MCF 10A (cell line): Measurements from ENCODE around the gene PGP. TPM values are rescaled to one million over a fixed set of nuclear protein-coding genes. Genes with fewer than 3 reads are reported as not detected.

Experiments used
- BruUV-seq: library from RNA; stranded (reverse); fragments of 400-500 nt; replicated peaks from 2 replicates; lab custom pipeline; 2021; lab: Mats Ljungman, UMichigan
- CTCF ChIA-PET: fragments of 300-600 bp; sonication (Branson Sonifier 250); formaldehyde crosslinking; extraction: SDS; loops from one replicate; lab custom pipeline; 2021; ENCODE audit warnings: antibody characterized with exemption, inconsistent platforms; lab: Yijun Ruan, JAX
- POLR2A ChIA-PET: fragments of 300-600, 350-650 bp; sonication (Branson Sonifier 250); formaldehyde crosslinking; extraction: SDS; loops from one replicate; lab custom pipeline; 2020; ENCODE audit warnings: antibody characterized with exemption, inconsistent platforms; lab: Yijun Ruan, JAX
- DNase-seq: peaks from one replicate; pipeline ENCODE4 v3.0.0-alpha.2; 2018; ENCODE audit not compliant: unreplicated experiment
- H3K27ac Mint-ChIP-seq: one replicate; pipeline ENCODE4 v1.8.0; 2022; ENCODE audit warnings: mild to moderate bottlenecking, low read depth, mixed read lengths; ENCODE audit not compliant: unreplicated experiment
- H3K27me3 Mint-ChIP-seq: one replicate; pipeline ENCODE4 v1.8.0; 2022; ENCODE audit warnings: mixed read lengths; ENCODE audit not compliant: insufficient read depth, unreplicated experiment
- H3K36me3 Mint-ChIP-seq: one replicate; pipeline ENCODE4 v1.8.0; 2022; ENCODE audit warnings: mild to moderate bottlenecking, moderate library complexity, mixed read lengths; ENCODE audit not compliant: insufficient read depth, unreplicated experiment
- H3K4me1 Mint-ChIP-seq: one replicate; pipeline ENCODE4 v1.8.0; 2022; ENCODE audit warnings: mixed read lengths; ENCODE audit not compliant: insufficient read depth, unreplicated experiment
- H3K4me3 Mint-ChIP-seq: one replicate; pipeline ENCODE4 v1.8.0; 2022; ENCODE audit warnings: mild to moderate bottlenecking, moderate library complexity, mixed read lengths; ENCODE audit not compliant: unreplicated experiment
- H3K9me3 Mint-ChIP-seq: one replicate; pipeline ENCODE4 v1.8.0; 2022; ENCODE audit warnings: mixed read lengths; ENCODE audit not compliant: unreplicated experiment
- intact Hi-C: fragments of 100-400 bp; cut with micrococcal nuclease; formaldehyde crosslinking; loops from 2 replicates; pipeline ENCODE4 v1.14.1; 2022
- total RNA-seq: library from RNA; stranded (reverse); gene quantifications from 2 replicates; pipeline ENCODE4 v1.2.3, GENCODE V29; 2022
- TF ChIP-seq, protein P1 (sequence below): fragments of 200-600 bp; IDR thresholded peaks from one replicate; pipeline ENCODE4 v1.8.0; 2022; ENCODE audit warnings: antibody characterized with exemption, mild to moderate bottlenecking; ENCODE audit not compliant: unreplicated experiment

The PGP gene
- total RNA-seq, 1 experiment from 2014 or later = 12.0 TPM

- Mint-ChIP-seq H3K36me3 (peaks cover 68% of the 10 kb centered on the region), H3K4me3 (no peak within 1 kb of the TSS), H3K27me3 (no peaks in the 10 kb centered on the region), H3K4me1 (no peaks in the 10 kb centered on the region), H3K27ac (no peak within 1 kb of the TSS), H3K9me3 (no peaks in the 10 kb centered on the region)
- intact Hi-C loops = no loop called here
- DNase-seq = no peak
- CTCF ChIA-PET = no interaction called here
- no TSS peak for BruUV-seq
- POLR2A ChIA-PET = interaction anchor here (0.5 to 1.4 kb wide), 4 partner anchors 12 to 234 kb away, joined by 3 to 4 read pairs (median 4); partner anchors contain the start of gene ECI1
- TF ChIP-seq, protein P1, sequence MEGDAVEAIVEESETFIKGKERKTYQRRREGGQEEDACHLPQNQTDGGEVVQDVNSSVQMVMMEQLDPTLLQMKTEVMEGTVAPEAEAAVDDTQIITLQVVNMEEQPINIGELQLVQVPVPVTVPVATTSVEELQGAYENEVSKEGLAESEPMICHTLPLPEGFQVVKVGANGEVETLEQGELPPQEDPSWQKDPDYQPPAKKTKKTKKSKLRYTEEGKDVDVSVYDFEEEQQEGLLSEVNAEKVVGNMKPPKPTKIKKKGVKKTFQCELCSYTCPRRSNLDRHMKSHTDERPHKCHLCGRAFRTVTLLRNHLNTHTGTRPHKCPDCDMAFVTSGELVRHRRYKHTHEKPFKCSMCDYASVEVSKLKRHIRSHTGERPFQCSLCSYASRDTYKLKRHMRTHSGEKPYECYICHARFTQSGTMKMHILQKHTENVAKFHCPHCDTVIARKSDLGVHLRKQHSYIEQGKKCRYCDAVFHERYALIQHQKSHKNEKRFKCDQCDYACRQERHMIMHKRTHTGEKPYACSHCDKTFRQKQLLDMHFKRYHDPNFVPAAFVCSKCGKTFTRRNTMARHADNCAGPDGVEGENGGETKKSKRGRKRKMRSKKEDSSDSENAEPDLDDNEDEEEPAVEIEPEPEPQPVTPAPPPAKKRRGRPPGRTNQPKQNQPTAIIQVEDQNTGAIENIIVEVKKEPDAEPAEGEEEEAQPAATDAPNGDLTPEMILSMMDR = no peak
These were observed 21.9 kb upstream of the PGP start, which contains the start of gene DNASE1L2 for GRCh38 chr16:2236337-2237101. Gene DNASE1L2, plus strand, starts transcription at chr16:2236444. Its CDS starts 373 bp downstream, at chr16:2236817.

GRCh38 chr16:2235695-2236336, 21.2 kb upstream of the PGP start:
- TF ChIP-seq, protein P1 = no peak
- intact Hi-C loops = no loop called here
- no peak for DNase-seq
- H3K27me3 Mint-ChIP-seq = no peaks in the 10 kb centered on the region
- H3K36me3 Mint-ChIP-seq = peaks cover 63% of the 10 kb centered on the region
- no peak overlapping the region for H3K27ac Mint-ChIP-seq
- no TSS peak for BruUV-seq
- ChIA-PET CTCF (interaction anchor here (0.6 kb wide), 1 partner anchor 22 kb away, joined by 3 read pairs; no protein-coding TSS in a partner anchor), POLR2A (interaction anchor here (1.0 to 1.4 kb wide), 2 partner anchors 9 to 15 kb away, joined by 3 to 4 read pairs; no protein-coding TSS in a partner anchor)
- H3K9me3 Mint-ChIP-seq = no peaks in the 10 kb centered on the region
- H3K4me3 Mint-ChIP-seq = no peak overlapping the region
- no peaks in the 10 kb centered on the region for H3K4me1 Mint-ChIP-seq

GRCh38 chr16:2235234-2235651, 20.6 kb upstream of the PGP start:
- Mint-ChIP-seq H3K4me1 (no peaks in the 10 kb centered on the region), H3K27ac (no peak overlapping the region), H3K27me3 (no peaks in the 10 kb centered on the region), H3K9me3 (no peaks in the 10 kb centered on the region), H3K4me3 (no peak overlapping the region), H3K36me3 (peaks cover 63% of the 10 kb centered on the region)
- BruUV-seq = TSS peak; percentile 26
- CTCF ChIA-PET = interaction anchor here (0.6 kb wide), 1 partner anchor 22 kb away, joined by 3 read pairs; no protein-coding TSS in a partner anchor
- DNase-seq = no peak
- intact Hi-C loops = no loop called here
- POLR2A ChIA-PET = interaction anchor here (1.0 kb wide), 1 partner anchor 9 kb away, joined by 4 read pairs; no protein-coding TSS in a partner anchor
- TF ChIP-seq, protein P1 = no peak

GRCh38 chr16:2234813-2235170, 20.2 kb upstream of the PGP start:
- ChIA-PET CTCF (no interaction called here), POLR2A (interaction anchor here (1.0 kb wide), 1 partner anchor 8 kb away, joined by 4 read pairs; no protein-coding TSS in a partner anchor)
- Mint-ChIP-seq H3K36me3 (peaks cover 67% of the 10 kb centered on the region), H3K27me3 (no peaks in the 10 kb centered on the region), H3K4me3 (no peak overlapping the region), H3K9me3 (no peaks in the 10 kb centered on the region), H3K27ac (no peak overlapping the region), H3K4me1 (no peaks in the 10 kb centered on the region)
- DNase-seq = no peak
- no TSS peak for BruUV-seq
- TF ChIP-seq, protein P1 = no peak
- intact Hi-C loops = no loop called here
